H1 (cell line): ENCODE results near the gene KIAA0513. TPM values are rescaled to one million over a fixed set of nuclear protein-coding genes. Genes with fewer than 3 reads are reported as not detected.

Experiments
- CTCF ChIA-PET: fragments of 300-600 bp; sonication (Branson Sonifier 250); formaldehyde crosslinking; loops from one replicate; lab custom pipeline; 2021; ENCODE audit not compliant: partially characterized antibody; lab: Charles Lee
- POLR2A ChIA-PET: fragments of 300-600 bp; sonication (Branson Sonifier 250); formaldehyde crosslinking; loops from one replicate; lab custom pipeline; 2021; ENCODE audit warnings: inconsistent platforms; ENCODE audit not compliant: partially characterized antibody; lab: Charles Lee
- DNase-seq, 2 experiments: peaks; one replicate each; pipeline versions ENCODE4 v3.0.0 to v3.0.0-alpha.2; 2010 to 2022; ENCODE audit warnings: low spot score in 2 of 2, low read depth in 1 of 2, mixed read lengths in 1 of 2
- FAIRE-seq: peaks from 2 replicates; lab custom pipeline; 2011; peaks lifted over from hg19 to GRCh38; lab: Jason Lieb, UNC
- H2AFZ ChIP-seq: 2 replicates; pipeline ENCODE4 v1.8.1; 2012; ENCODE audit warnings: low read length, inconsistent platforms
- H2AK5ac ChIP-seq: 2 replicates; pipeline ENCODE4 v1.6.1; 2013; ENCODE audit warnings: low read depth, low read length
- H2BK120ac ChIP-seq: replicated peaks from 2 replicates; pipeline ENCODE3; 2013; ENCODE audit warnings: low read depth, low read length, inconsistent platforms
- H2BK12ac ChIP-seq: 2 replicates; pipeline ENCODE4 v1.6.1; 2013; ENCODE audit warnings: low read depth, low read length
- H2BK15ac ChIP-seq: 2 replicates; pipeline ENCODE4 v1.6.1; 2013; ENCODE audit warnings: low read length
- H2BK20ac ChIP-seq: 2 replicates; pipeline ENCODE4 v1.6.1; 2013; ENCODE audit warnings: low read length
- H2BK5ac ChIP-seq: 2 replicates; pipeline ENCODE4 v1.6.1; 2013; ENCODE audit warnings: low read depth, low read length
- H3K14ac ChIP-seq: 2 replicates; pipeline ENCODE4 v1.6.1; 2013; ENCODE audit warnings: inconsistent platforms; ENCODE audit not compliant: insufficient read length
- H3K18ac ChIP-seq: 2 replicates; pipeline ENCODE4 v1.6.1; 2013; ENCODE audit warnings: low read length; ENCODE audit errors: extremely low read depth
- H3K23ac ChIP-seq: 2 replicates; pipeline ENCODE4 v1.6.1; 2013; ENCODE audit warnings: inconsistent platforms; ENCODE audit not compliant: insufficient read length
- H3K23me2 ChIP-seq: 2 replicates; pipeline ENCODE4 v1.6.1; 2013; ENCODE audit warnings: low read depth, low read length
- H3K27ac ChIP-seq: 2 replicates; pipeline ENCODE4 v1.6.1; 2011; ENCODE audit warnings: low read depth, low read length, inconsistent platforms
- H3K27me3 ChIP-seq, 4 experiments: replicated peaks in 1 of 4; 1 replicate in 1 of 4; 2 replicates in 3 of 4; pipeline versions ENCODE4 v1.6.1 to v1.8.1; 2011 to 2013; ENCODE audit warnings: low read length in 3 of 4, mild to moderate bottlenecking in 3 of 4, inconsistent platforms in 2 of 4, mixed read lengths in 2 of 4, moderate library complexity in 1 of 4; ENCODE audit not compliant: control insufficient read depth in 3 of 4, insufficient read depth in 3 of 4; ENCODE audit errors: extremely low read depth in 1 of 4
- H3K36me3 ChIP-seq, 4 experiments: 2 replicates each; pipeline versions ENCODE4 v1.6.1 to v1.8.1; 2011 to 2013; ENCODE audit warnings: mild to moderate bottlenecking in 4 of 4, low read length in 3 of 4, moderate library complexity in 2 of 4, control low read depth in 1 of 4, inconsistent platforms in 1 of 4; ENCODE audit not compliant: insufficient read depth in 4 of 4, control insufficient read depth in 2 of 4
- H3K4ac ChIP-seq: replicated peaks from 2 replicates; pipeline ENCODE3; 2013; ENCODE audit warnings: low read length, low read depth, mixed read lengths, inconsistent platforms; ENCODE audit not compliant: insufficient read length
- H3K4me1 ChIP-seq, 4 experiments: replicated peaks in 1 of 4; 1 replicate in 1 of 4; 2 replicates in 3 of 4; pipeline versions ENCODE4 v1.6.1 to v1.8.1; 2011 to 2013; ENCODE audit warnings: low read length in 3 of 4, inconsistent platforms in 2 of 4, mixed read lengths in 1 of 4; ENCODE audit not compliant: insufficient read depth in 4 of 4, control insufficient read depth in 3 of 4
- H3K4me2 ChIP-seq, 2 experiments: 2 replicates each; pipeline versions ENCODE4 v1.6.1 to v1.8.1; 2011 to 2013; ENCODE audit warnings: low read depth in 2 of 2, low read length in 2 of 2, control low read depth in 1 of 2, inconsistent platforms in 1 of 2, mild to moderate bottlenecking in 1 of 2; ENCODE audit not compliant: insufficient read depth in 1 of 2
- H3K4me3 ChIP-seq, 4 experiments: fragments of 200-600, 300-600 bp in 1 of 4; sonication (generic), shearing (Covaris generic), sonication (Bioruptor Twin) in 1 of 4; 2 replicates each; pipeline versions ENCODE4 v1.5.1 to v1.8.1; 2011 to 2016; ENCODE audit warnings: low read length in 4 of 4, low read depth in 3 of 4, control low read depth in 2 of 4, inconsistent platforms in 2 of 4, mild to moderate bottlenecking in 2 of 4, mixed read lengths in 1 of 4, moderate library complexity in 1 of 4; ENCODE audit not compliant: insufficient read depth in 2 of 4; ENCODE audit errors: extremely low read depth in 1 of 4
- H3K56ac ChIP-seq: replicated peaks from 2 replicates; pipeline ENCODE3; 2013; ENCODE audit warnings: low read depth, mild to moderate bottlenecking, mixed read lengths, low read length, inconsistent platforms; ENCODE audit not compliant: insufficient read length
- H3K79me1 ChIP-seq: 2 replicates; pipeline ENCODE4 v1.6.1; 2013; ENCODE audit warnings: low read depth, low read length, control low read depth
- H3K79me2 ChIP-seq, 2 experiments: 2 replicates each; pipeline versions ENCODE4 v1.6.1 to v1.8.1; 2012 to 2013; ENCODE audit warnings: low read length in 2 of 2, mild to moderate bottlenecking in 2 of 2, inconsistent platforms in 1 of 2; ENCODE audit not compliant: insufficient read depth in 2 of 2, control insufficient read depth in 1 of 2
- H3K9ac ChIP-seq, 4 experiments: replicated peaks in 1 of 4; 1 replicate in 1 of 4; 2 replicates in 3 of 4; pipeline versions ENCODE4 v1.6.1 to v1.8.1; 2011 to 2013; ENCODE audit warnings: low read depth in 3 of 4, low read length in 3 of 4, control low read depth in 2 of 4, mild to moderate bottlenecking in 2 of 4, moderate library complexity in 2 of 4, inconsistent platforms in 1 of 4; ENCODE audit errors: extremely low read depth in 1 of 4
- H3K9me3 ChIP-seq, 2 experiments: 2 replicates each; pipeline versions ENCODE4 v1.6.1 to v1.8.1; 2012 to 2013; ENCODE audit warnings: mild to moderate bottlenecking in 2 of 2, moderate library complexity in 2 of 2, control low read depth in 1 of 2, inconsistent platforms in 1 of 2, low read depth in 1 of 2, low read length in 1 of 2, mixed read lengths in 1 of 2; ENCODE audit not compliant: insufficient read depth in 2 of 2
- H4K20me1 ChIP-seq, 2 experiments: replicated peaks in 1 of 2; 2 replicates each; pipeline versions ENCODE3 to v1.8.1; 2011 to 2013; ENCODE audit warnings: inconsistent platforms in 2 of 2, low read length in 2 of 2, mild to moderate bottlenecking in 1 of 2; ENCODE audit not compliant: insufficient read depth in 2 of 2, control insufficient read depth in 1 of 2
- H4K5ac ChIP-seq: 2 replicates; pipeline ENCODE4 v1.6.1; 2013; ENCODE audit warnings: low read length, low read depth, mixed read lengths, inconsistent platforms; ENCODE audit not compliant: insufficient read length
- H4K8ac ChIP-seq: 2 replicates; pipeline ENCODE4 v1.8.0; 2013; ENCODE audit warnings: mild to moderate bottlenecking, moderate library complexity, low read length, inconsistent platforms; ENCODE audit not compliant: insufficient read depth; ENCODE audit errors: extremely low read depth
- H4K91ac ChIP-seq: replicated peaks from 2 replicates; pipeline ENCODE3; 2013; ENCODE audit warnings: low read length, mixed read lengths, inconsistent platforms; ENCODE audit not compliant: insufficient read length
- CEBPB ChIP-seq: IDR thresholded peaks from 2 replicates; pipeline ENCODE4 v1.6.1; 2012; ENCODE audit warnings: low read depth, low read length
- CTCF ChIP-seq, 3 experiments: IDR thresholded peaks; 1 replicate in 2 of 3; 2 replicates in 1 of 3; pipeline versions ENCODE4 v1.5.1 to v1.6.1; 2011; ENCODE audit warnings: low read length in 3 of 3, mild to moderate bottlenecking in 3 of 3, inconsistent platforms in 2 of 3, low read depth in 1 of 3, moderate library complexity in 1 of 3; ENCODE audit not compliant: insufficient read depth in 1 of 3; ENCODE audit errors: control extremely low read depth in 1 of 3
- SIRT6 ChIP-seq: IDR thresholded peaks from one replicate; pipeline ENCODE4 v1.7.1; 2012; ENCODE audit warnings: low read length, inconsistent platforms
- TAF7 ChIP-seq: optimal IDR thresholded peaks from 2 replicates; pipeline ENCODE3; 2011; ENCODE audit warnings: low read depth, mild to moderate bottlenecking, inconsistent platforms, low read length, moderate library complexity, borderline replicate concordance
- WGBS, 2 experiments: shearing (Covaris generic) in 1 of 2; methylation state at CpG; one replicate each; pipeline versions ENCODE4 v1.1.6 to v1.1.7; 2013 to 2015; ENCODE audit warnings: low lambda C conversion rate in 2 of 2, mixed read lengths in 2 of 2, inconsistent platforms in 1 of 2, low coverage in 1 of 2, missing lambda C conversion rate in 1 of 2; ENCODE audit not compliant: insufficient replicate concordance in 2 of 2, insufficient coverage in 1 of 2, insufficient read length in 1 of 2; ENCODE audit errors: extremely low coverage in 1 of 2, missing lambda C conversion rate in 1 of 2; 5-methylcytosine and 5-hydroxymethylcytosine counted together
- polyA plus RNA-seq, 7 experiments: library from polyadenylated mRNA; depleted of rRNA in 3 of 7; stranded (reverse) in 5 of 7; unstranded in 2 of 7; fragments of >200 nt in 5 of 7; fragments of 200-250 nt in 2 of 7; gene quantifications; 1 replicate in 5 of 7; 2 replicates in 1 of 7; 4 replicates in 1 of 7; pipeline versions ENCODE4 v1.2.1 to v1.2.3, GENCODE V29; 2011 to 2013; ENCODE audit warnings: missing spikeins in 2 of 7, mixed read lengths in 2 of 7
- total RNA-seq: library from RNA; stranded (reverse); fragmentation: NEBNext Ultra II Directional; extraction: Animal tissue kit (Norgen Biotek cat#: 25700); gene quantifications from 2 replicates; pipeline ENCODE4 v1.2.1, GENCODE V29; 2021

Gene KIAA0513
- total and polyA plus RNA-seq, 2 of the 8 experiments (the other 6 are each of a cell fraction or from before 2014, with no cell fraction given): 2.1 to 6.1 TPM

GRCh38 chr16:84988328-84989080 lies 39.1 kb upstream of the KIAA0513 start:
- no peak for FAIRE-seq
- DNase-seq: no peak
- Histone ChIP-seq H2BK5ac (no peak overlapping the region), H2BK120ac (no peak overlapping the region), H3K4me2 (no peak overlapping the region), H2BK15ac (no peak overlapping the region), H3K27ac (no peak overlapping the region), H2BK12ac (no peak overlapping the region), H4K20me1 (peaks cover 0 to 11% of the 10 kb centered on the region in 2 experiments), H3K27me3 (no peaks in the 10 kb centered on the region), H3K9ac (no peak overlapping the region), H2AK5ac (no peak overlapping the region), H3K36me3 (peaks cover 8 to 22% (median 10%) of the 10 kb centered on the region in 4 experiments; a peak in 7 of 8 replicates), H3K18ac (no peak overlapping the region), H3K9me3 (no peaks in the 10 kb centered on the region), H4K5ac (no peak overlapping the region), H3K23me2 (no peaks in the 10 kb centered on the region), H3K4me3 (no peak overlapping the region)
- POLR2A ChIA-PET: no interaction called here
- CTCF ChIA-PET: interaction anchor here (0.6 to 2.5 kb wide), 10 partner anchors 12 to 123 kb away, joined by 3 to 11 read pairs (median 4); partner anchors contain the start of gene CIBAR2
- TF ChIP-seq SIRT6: no peak
- TF ChIP-seq TAF7: no peak
- TF ChIP-seq CTCF (IDR thresholded peaks at IDR 0.05; ENCODE audit: control extremely low read depth in 1 of 3, insufficient read depth in 1 of 3, low read depth in 1 of 3, low read length in 3 of 3): peak in 1 of 3 experiments; percentile 12; a peak in 1 of 4 replicates
- no peak for TF ChIP-seq CEBPB
- TF ChIP-seq, all 59 proteins: peak for 1
- Histone ChIP-seq H2BK20ac (no peak overlapping the region), H3K14ac (no peak overlapping the region), H3K23ac (no peak overlapping the region), H3K4ac (no peak overlapping the region), H3K79me1 (no peaks in the 10 kb centered on the region), H4K8ac (no peak overlapping the region), H3K4me1 (no peaks in the 10 kb centered on the region), H4K91ac (no peak overlapping the region), H2AFZ (no peak overlapping the region), H3K79me2 (peaks cover 3 to 6% of the 10 kb centered on the region in 2 experiments; a peak in 2 of 4 replicates), H3K56ac (no peak overlapping the region)
- 92% methylated on average over 16 of the region's 16 CpGs; no CpG with 5 or more reads in 1 of the 2 experiments for WGBS, 2 experiments
